ENCODE measurements around the gene SIK3.
A peak's percentile ranks its signal among the peaks of the same experiment; 100 is the strongest.

The SIK3 gene

DNA sequence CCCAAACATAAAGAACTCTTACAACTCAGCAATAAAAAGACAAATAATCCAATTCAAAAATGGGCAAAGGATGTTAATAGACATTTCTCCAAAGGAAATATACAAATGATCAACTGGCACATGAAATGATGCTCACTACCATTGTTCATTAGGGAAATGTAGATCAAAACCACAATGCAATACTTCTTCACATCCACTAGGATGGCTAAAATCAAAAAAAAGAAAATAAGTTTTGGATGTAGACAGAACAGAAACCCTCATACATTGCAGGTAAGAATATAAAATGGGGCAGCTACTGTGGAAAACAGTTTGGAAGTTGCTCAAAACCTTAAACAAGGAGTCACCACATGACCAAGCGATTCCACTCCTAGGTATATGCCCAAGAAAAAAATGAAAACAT is 16.3 kb downstream of the SIK3 start:
- TF ChIP-seq, protein P1, sequence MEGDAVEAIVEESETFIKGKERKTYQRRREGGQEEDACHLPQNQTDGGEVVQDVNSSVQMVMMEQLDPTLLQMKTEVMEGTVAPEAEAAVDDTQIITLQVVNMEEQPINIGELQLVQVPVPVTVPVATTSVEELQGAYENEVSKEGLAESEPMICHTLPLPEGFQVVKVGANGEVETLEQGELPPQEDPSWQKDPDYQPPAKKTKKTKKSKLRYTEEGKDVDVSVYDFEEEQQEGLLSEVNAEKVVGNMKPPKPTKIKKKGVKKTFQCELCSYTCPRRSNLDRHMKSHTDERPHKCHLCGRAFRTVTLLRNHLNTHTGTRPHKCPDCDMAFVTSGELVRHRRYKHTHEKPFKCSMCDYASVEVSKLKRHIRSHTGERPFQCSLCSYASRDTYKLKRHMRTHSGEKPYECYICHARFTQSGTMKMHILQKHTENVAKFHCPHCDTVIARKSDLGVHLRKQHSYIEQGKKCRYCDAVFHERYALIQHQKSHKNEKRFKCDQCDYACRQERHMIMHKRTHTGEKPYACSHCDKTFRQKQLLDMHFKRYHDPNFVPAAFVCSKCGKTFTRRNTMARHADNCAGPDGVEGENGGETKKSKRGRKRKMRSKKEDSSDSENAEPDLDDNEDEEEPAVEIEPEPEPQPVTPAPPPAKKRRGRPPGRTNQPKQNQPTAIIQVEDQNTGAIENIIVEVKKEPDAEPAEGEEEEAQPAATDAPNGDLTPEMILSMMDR (IDR thresholded peaks at IDR 0.05; ENCODE audit: low read depth, low read length) = no peak
- DNase-seq (ENCODE audit: extremely low read depth, low read depth) = no peak

DNA sequence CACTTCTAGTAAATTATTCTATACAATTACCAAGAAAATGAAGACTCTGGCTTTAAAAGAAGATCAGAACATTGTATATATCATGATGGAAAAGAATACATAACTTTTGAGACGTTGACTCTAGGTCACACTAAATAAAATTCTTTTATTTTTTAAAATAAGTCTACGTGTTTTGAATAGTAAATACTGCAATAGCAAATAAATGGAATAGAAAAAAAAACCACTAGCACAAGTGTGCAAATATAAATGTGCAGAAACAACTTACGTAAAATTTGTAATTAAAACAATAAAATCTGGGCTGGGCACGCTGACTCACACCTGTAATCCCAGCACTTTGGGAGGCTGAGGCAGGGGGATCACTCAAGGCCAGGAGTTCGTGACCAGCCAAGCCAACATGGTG is 17.9 kb downstream of the SIK3 start:
- DNase-seq (ENCODE audit: extremely low read depth, low read depth) = no peak
- TF ChIP-seq, protein P1 (IDR thresholded peaks at IDR 0.05; ENCODE audit: low read depth, low read length) = no peak

DNA sequence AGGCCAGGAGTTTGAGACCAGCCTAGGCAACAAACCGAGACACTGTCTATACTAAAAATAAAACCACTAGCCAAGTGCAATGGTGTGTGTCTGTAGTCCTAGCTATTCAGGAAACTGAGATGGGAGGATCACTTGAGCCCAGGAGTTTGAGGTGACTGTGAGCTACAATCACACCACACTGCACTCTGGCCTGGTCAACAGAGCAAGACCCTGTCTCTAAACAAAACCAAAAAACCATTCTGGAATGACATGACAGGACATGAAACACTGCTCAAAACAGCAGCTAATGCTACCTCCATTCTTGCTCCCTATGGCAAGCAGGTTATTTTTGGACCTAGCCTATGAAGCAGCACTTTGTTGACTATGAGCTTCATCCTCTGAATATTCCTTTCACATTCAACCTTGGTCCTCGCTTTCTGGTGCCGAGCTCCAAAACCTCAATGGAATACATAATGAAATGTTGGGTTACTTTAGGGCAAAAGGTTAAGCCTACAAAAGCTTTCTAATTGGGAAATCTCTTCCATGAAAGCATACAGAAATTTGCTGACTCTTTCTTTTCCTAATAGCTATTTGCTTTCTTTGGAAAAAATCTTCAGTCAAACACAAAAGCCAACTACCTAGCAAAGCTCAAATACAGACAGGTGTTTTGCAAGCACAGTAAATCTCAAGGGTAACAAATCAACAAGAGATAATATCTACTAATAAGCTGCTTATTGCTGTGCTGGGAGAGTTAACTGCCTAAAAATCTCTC is 21.1 kb downstream of the SIK3 start:
- TF ChIP-seq, protein P1 (IDR thresholded peaks at IDR 0.05; ENCODE audit: low read depth, low read length) = no peak
- DNase-seq (ENCODE audit: extremely low read depth, low read depth) = no peak

DNA sequence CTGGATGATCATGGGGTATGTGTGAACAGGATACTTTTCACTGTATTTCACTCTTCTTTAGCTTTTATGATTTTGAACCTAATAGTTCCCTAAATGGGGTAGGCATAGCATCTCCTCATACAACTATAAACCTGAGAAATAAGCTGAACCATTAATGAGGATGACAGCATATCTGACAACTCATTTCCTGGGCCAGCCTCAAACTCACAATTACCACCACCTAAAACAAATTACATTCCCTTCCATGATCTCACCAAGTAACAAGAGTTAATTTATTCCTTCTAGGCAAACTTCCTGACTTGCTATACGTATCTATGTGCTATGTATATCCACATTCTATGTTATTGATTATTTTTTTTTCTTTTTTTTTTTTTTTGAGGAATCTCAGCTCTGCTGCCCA is 23.0 kb downstream of the SIK3 start:
- TF ChIP-seq, protein P1 (IDR thresholded peaks at IDR 0.05; ENCODE audit: low read depth, low read length) = no peak

DNA sequence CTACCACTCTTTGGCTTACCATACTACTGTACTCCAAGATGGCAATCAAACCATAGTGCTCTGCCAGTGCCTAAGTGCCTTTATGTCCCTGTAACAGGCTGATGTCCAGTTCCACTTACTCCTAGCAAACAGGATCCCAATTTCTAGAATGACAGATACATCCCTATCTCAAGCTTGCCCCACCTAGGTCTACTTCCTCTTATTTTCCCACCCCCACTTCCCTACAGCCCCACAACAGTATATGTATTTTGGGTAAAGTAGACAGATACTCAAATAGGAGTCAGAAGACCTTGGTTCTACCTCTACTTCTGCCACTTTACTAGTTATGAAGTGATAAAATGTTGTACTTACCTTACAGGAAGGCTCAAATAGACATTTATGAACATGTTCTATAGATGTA is 24.1 kb downstream of the SIK3 start:
- no peak for DNase-seq (ENCODE audit: extremely low read depth, low read depth)
- TF ChIP-seq, protein P1 (IDR thresholded peaks at IDR 0.05; ENCODE audit: low read depth, low read length) = no peak

More for the DNA sequence above, 23.0 kb downstream of the SIK3 start:
- DNase-seq (ENCODE audit: extremely low read depth, low read depth) = no peak

DNA sequence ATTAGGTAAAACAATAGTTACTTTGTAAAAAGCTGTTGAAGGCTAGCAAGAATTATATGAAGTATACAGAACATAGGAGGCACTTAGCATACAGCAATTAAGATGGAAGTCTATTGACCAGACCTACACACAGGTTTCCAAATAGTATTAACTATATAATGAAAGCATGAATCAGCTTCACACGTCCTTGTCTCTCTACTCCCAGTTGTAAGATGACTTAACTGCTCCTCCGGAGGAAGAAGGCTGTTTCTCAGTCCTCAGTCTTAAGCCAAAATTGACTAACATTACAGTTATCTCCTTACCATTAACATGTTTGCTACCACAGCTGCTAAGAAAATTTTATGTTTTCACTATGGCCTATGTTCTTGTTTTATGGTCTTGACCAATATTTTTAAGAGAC is 24.7 kb downstream of the SIK3 start:
- no peak for DNase-seq (ENCODE audit: extremely low read depth, low read depth)
- TF ChIP-seq, protein P1 (IDR thresholded peaks at IDR 0.05; ENCODE audit: low read depth, low read length) = no peak

DNA sequence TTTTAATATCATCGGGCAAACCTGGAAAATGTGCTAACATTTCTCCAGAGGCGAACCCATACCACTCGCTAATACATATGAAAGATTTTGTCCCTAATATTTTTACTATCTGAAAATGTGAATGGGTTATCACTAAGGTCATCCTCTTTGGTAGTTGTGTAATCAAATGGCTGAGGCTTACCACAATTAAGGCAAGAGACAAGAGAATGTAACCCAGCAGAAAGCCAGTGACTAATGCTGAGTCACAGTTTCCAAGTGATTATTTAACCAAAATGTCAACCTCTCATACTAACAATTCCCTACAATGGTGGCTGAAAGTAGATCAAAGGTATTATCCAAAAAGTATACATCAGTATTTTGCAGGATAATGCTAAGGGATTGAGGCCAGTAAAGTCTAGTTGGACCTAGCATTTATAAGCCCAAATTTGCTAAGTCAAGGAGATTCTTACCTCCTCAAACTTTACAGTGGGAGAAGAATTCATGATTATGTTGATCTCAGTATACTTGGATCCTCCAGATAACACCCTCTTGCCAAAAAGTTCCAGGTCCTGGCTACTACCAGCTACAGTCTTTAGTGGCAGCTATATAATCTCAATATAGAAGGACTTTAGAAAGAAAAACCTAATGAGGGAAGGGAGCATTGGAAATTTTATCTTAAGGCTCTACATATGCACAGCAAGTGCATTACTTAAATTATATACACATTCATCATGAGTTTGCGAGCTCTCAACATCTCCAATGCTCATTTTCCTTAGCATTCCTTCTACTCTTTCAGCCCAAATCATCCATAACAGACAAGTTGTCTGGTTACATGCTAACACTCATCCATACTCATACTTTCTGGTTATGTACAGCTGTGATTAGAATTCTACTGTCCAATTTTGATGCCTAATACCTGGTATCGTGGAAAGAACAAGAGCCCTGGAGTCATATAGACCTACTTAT is 25.4 kb downstream of the SIK3 start:
- TF ChIP-seq, protein P1 (IDR thresholded peaks at IDR 0.05; ENCODE audit: low read depth, low read length) = no peak
- peak; percentile 68 for DNase-seq (ENCODE audit: extremely low read depth, low read depth)

Measured in AG09319 (cell line).